Uterus (tissue), 2 donors: ENCODE results near the gene VAPA.

Experiments
- POLR2A ChIP-seq, 2 donors: fragments of 450-650 bp; IDR thresholded peaks; one replicate each; pipeline ENCODE4 v1.6.1; 2016; ENCODE audit warnings: antibody characterized with exemption in 2 of 2, mild to moderate bottlenecking in 1 of 2, moderate library complexity in 1 of 2
- TF ChIP-seq, protein P1 (sequence below), 4 experiments: fragments of 200-600 bp in 2 of 4; fragments of 450-650 bp in 2 of 4; sonication (generic) in 2 of 4; IDR thresholded peaks; one replicate each; pipeline ENCODE4 v1.5.1; 2016 to 2019; ENCODE audit warnings: antibody characterized with exemption in 4 of 4, mild to moderate bottlenecking in 2 of 4, moderate library complexity in 1 of 4

DNA sequence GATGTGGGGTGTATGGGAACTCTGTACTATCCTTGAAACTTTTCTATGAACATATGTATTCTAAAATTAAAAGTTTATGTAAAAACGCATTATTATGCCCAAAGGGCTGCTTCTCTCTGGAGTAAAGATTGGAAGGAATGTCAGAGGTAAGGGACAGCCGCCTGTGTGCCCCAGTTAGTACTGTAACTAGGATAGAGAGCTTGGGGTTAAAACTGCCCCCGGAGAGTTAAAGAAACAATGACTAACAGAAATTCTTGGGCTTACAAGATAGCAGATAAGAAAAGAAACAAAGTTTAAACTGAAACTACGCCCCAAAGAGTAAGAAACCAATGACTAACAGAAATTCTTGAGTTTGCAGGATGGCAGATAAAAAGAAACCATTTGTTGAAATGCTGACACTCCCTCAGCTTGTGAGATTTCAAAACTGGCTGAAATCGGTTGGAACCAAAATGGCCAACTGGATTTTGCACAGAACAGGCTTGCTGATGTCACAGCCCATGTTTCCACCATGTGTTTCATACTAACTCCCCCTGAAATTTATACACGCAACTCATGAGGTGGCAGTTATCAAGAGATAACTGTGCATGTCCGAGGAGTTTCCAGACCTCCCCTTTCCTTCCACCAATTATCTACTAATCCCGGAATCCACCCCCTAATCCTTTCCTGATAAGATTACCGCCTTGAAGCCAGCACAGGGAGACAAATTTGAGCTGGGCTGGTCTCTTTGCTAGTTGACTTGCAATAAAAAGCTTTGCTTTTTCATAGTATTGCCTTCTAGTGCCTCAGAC is 36.8 kb upstream of the VAPA start:
- TF ChIP-seq POLR2A (IDR thresholded peaks at IDR 0.05): no peak
- TF ChIP-seq, protein P1, sequence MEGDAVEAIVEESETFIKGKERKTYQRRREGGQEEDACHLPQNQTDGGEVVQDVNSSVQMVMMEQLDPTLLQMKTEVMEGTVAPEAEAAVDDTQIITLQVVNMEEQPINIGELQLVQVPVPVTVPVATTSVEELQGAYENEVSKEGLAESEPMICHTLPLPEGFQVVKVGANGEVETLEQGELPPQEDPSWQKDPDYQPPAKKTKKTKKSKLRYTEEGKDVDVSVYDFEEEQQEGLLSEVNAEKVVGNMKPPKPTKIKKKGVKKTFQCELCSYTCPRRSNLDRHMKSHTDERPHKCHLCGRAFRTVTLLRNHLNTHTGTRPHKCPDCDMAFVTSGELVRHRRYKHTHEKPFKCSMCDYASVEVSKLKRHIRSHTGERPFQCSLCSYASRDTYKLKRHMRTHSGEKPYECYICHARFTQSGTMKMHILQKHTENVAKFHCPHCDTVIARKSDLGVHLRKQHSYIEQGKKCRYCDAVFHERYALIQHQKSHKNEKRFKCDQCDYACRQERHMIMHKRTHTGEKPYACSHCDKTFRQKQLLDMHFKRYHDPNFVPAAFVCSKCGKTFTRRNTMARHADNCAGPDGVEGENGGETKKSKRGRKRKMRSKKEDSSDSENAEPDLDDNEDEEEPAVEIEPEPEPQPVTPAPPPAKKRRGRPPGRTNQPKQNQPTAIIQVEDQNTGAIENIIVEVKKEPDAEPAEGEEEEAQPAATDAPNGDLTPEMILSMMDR (IDR thresholded peaks at IDR 0.05): no peak
